Retinal pigment epithelial cell (primary cell): ENCODE results near the gene MGARP.

Source experiments
- DNase-seq: peaks from one replicate; pipeline ENCODE4 v3.0.0-alpha.2; 2010; ENCODE audit warnings: low read depth
- H3K4me3 ChIP-seq: 2 replicates; pipeline ENCODE4 v1.5.1; 2011; ENCODE audit warnings: mild to moderate bottlenecking, low read length, control low read depth, moderate library complexity
- TF ChIP-seq, protein P1 (sequence below): conservative IDR thresholded peaks from 2 replicates; pipeline ENCODE4 v1.5.1; 2011; ENCODE audit warnings: low read depth, low read length, control low read depth, inconsistent platforms

Gene MGARP

DNA sequence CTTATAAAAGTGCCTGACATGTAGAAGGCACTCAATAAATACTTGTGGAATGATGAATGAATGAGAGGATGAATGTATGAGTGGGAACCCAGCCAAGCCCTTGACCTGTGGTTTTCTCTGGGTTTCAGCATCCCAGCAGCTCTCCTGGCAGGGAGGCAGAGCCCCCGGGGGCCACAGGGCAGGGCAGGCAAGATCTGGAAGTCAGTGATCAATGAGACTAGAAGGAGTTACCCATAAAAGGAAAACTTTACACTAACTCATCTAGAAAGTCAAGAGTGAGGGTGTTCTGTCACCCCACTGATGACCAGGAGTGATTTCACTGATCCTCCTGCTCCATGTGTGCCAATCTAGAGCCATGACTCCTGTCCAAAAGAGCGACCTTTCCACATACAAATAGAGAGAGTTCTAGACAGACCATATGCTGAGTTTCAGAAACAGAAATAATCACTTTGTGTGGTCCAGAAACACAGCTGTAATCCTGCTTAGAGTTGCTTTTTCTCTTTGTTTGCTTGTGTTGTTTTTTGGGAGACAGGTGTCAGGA lies 37.4 kb downstream of the MGARP start:
- no peak overlapping the region for H3K4me3 ChIP-seq
- TF ChIP-seq, protein P1, sequence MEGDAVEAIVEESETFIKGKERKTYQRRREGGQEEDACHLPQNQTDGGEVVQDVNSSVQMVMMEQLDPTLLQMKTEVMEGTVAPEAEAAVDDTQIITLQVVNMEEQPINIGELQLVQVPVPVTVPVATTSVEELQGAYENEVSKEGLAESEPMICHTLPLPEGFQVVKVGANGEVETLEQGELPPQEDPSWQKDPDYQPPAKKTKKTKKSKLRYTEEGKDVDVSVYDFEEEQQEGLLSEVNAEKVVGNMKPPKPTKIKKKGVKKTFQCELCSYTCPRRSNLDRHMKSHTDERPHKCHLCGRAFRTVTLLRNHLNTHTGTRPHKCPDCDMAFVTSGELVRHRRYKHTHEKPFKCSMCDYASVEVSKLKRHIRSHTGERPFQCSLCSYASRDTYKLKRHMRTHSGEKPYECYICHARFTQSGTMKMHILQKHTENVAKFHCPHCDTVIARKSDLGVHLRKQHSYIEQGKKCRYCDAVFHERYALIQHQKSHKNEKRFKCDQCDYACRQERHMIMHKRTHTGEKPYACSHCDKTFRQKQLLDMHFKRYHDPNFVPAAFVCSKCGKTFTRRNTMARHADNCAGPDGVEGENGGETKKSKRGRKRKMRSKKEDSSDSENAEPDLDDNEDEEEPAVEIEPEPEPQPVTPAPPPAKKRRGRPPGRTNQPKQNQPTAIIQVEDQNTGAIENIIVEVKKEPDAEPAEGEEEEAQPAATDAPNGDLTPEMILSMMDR: no peak
- DNase-seq: peak; percentile 17

DNA sequence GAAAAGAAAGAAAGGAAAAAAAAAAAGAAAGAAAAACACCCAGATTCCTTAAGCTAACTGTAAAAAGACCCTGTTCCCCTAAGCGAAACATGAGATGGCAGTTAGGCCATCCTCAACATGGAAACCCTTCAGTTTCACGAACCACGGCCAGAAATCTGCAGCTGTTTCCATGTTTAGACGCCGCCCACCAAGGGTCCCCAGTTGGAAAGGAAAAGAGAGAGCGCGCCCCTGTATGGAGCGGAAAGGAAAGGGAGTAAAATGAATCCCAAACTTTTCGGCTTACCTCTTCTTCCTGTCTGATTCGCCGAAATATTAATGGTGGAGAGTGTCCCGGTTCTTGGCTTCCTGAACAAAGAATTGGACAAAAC lies 38.3 kb downstream of the MGARP start:
- no peak for DNase-seq
- H3K4me3 ChIP-seq: no peak overlapping the region
- TF ChIP-seq, protein P1: no peak

DNA sequence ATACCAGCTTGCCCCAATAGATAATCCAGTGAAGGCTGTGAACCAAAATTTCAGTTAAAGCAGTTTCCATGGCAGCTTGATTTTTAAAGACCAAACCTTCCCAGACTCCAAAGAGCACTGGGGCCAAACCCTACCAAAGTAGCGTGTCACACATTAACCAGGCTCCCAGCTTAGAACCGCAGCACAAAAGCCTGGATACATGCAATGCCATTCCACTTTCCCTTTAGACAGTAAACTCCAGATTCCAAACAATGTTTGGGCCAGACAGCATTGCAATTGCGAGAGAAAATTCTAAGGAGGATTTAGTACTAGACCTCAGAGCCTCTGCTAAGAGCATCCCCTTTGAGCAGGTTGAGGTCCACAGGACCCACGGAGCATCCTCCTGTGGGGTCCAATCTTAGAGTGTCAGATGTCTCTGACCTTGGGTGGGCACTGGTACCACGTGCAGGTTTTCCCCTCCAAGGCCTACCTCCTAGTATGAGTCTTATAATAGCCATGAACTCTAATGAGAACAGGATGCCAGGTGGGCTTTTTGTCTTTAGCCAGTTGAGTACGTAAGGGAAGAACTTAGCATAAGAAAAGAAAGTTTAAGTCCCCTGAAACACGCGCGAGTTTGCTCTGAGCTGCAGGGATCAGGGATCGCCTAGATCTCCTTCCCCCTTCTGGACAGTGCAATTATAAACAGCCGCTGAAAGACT lies 38.8 kb downstream of the MGARP start:
- DNase-seq: no peak
- no peak overlapping the region for H3K4me3 ChIP-seq
- TF ChIP-seq, protein P1: no peak

DNA sequence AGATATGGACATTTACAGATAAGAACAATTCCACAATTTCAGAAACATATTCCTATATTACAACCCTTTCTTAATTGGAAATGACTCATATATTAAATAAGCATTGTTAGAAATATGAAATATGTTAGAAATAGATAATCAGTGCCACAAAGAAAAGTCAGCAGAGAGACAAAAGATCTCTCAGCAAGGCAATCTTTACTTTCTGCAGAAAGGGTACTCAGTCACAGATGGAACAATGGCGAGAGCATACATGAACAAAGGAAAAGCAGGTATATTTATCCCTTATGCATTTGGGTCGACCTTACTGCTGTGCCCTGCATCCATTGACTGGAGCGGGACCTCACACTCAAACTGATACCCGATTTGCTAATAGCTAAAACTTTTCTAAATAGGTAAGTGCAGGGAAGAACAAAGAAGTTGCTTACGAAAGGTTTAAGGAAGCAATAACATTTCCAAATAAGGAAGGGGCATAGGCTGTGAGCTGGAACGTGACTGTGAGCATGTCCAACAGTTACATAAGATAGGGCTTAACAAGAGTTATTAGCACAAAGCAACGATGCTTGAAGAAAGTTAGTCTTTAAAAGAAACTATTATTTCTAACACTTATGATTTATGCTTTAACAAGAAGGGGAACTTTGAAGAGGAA lies 40.8 kb downstream of the MGARP start:
- DNase-seq: no peak
- TF ChIP-seq, protein P1: no peak
- H3K4me3 ChIP-seq: no peak overlapping the region

DNA sequence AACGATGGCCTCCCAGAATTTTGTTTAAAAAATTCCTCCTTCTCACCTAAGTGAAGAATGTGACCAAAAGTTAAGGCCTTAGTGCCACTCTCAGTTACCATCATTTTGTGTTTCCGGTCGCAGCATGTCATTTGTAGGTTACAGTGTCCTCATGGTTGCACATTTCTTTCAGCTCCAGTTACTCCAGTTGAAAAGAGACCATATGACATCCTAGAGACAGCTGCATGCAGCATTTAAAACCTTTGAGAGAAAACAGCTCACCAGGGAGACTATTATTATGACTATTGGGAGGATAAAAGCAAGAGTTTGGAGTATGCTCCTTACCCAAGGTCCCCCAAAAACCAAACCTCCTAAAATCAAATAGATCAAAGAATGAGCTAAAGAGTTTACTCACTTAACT lies 45.8 kb downstream of the MGARP start:
- DNase-seq: no peak
- H3K4me3 ChIP-seq: no peak overlapping the region
- TF ChIP-seq, protein P1: no peak

DNA sequence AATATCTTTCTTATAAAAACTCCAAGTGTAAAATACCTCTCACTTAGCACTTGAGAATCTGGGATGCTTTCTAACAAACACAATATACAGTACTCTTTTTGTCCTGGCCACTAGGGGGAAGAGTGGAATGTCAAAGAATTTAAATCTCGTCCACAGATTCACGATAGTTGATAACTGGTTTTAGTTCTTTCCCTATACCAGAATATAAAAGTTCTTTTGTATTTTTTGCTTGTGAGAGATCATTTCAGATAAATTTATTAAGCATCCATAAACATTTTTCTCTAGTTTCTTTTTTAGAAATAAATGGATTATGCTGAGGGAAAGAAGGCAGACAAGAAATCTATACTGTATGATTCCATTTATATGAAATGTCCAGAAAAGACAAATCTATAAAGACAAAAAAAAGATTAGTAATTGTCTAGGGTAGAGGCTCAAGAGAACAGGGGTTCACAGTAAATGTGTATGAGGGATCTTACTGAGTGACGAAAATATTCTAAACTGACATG lies 50.4 kb downstream of the MGARP start:
- TF ChIP-seq, protein P1: peak; percentile 72
- H3K4me3 ChIP-seq: no peak overlapping the region
- peak; percentile 26 for DNase-seq
